ENCODE results near the gene ALDH3B2.

ALDH3B2 gene

GRCh38 chr11:67630228-67630942 lies 44.0 kb downstream of the ALDH3B2 start:
- H3K79me2 ChIP-seq (ENCODE audit: insufficient read depth, low read length), result peaks cover 20% of the 10 kb centered on the region; the same call in 1 of the 2 replicates
- H3K36me3 ChIP-seq (ENCODE audit: insufficient read depth, low read length), result no peaks in the 10 kb centered on the region
- no peaks in the 10 kb centered on the region for H3K27me3 ChIP-seq (ENCODE audit: insufficient read depth, low read length, poor library complexity, severe bottlenecking)
- no peaks in the 10 kb centered on the region for H3F3A ChIP-seq (ENCODE audit: low read depth)
- peak overlapping the region; percentile 76 for H2AFZ ChIP-seq (ENCODE audit: low read length)
- H4K20me1 ChIP-seq (ENCODE audit: insufficient read depth, low read length, poor library complexity, severe bottlenecking), result peaks cover 3% of the 10 kb centered on the region
- no peaks in the 10 kb centered on the region for H3K9me3 ChIP-seq (ENCODE audit: insufficient read depth, low read depth, low read length)
- TF ChIP-seq EZH2phosphoT487 (IDR thresholded peaks at IDR 0.05; ENCODE audit: borderline replicate concordance), result no peak
- TF ChIP-seq, protein P1, sequence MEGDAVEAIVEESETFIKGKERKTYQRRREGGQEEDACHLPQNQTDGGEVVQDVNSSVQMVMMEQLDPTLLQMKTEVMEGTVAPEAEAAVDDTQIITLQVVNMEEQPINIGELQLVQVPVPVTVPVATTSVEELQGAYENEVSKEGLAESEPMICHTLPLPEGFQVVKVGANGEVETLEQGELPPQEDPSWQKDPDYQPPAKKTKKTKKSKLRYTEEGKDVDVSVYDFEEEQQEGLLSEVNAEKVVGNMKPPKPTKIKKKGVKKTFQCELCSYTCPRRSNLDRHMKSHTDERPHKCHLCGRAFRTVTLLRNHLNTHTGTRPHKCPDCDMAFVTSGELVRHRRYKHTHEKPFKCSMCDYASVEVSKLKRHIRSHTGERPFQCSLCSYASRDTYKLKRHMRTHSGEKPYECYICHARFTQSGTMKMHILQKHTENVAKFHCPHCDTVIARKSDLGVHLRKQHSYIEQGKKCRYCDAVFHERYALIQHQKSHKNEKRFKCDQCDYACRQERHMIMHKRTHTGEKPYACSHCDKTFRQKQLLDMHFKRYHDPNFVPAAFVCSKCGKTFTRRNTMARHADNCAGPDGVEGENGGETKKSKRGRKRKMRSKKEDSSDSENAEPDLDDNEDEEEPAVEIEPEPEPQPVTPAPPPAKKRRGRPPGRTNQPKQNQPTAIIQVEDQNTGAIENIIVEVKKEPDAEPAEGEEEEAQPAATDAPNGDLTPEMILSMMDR (conservative IDR thresholded peaks at IDR 0.05; ENCODE audit: low read length), result peak; percentile 77
- peaks cover 29% of the 10 kb centered on the region for H3K4me1 ChIP-seq (ENCODE audit: insufficient read depth, low read length, poor library complexity, severe bottlenecking)
- no peaks in the 10 kb centered on the region for H3K9me2 ChIP-seq (replicated peaks; ENCODE audit: low read depth, low read length)
- peak overlapping the region; percentile 76 for H3K9ac ChIP-seq (ENCODE audit: low read depth, low read length, poor library complexity, severe bottlenecking)
- peak overlapping the region; percentile 86 for H3K4me2 ChIP-seq (ENCODE audit: low read depth, low read length, poor library complexity, severe bottlenecking)
- H3K4me3 ChIP-seq (ENCODE audit: low read length, poor library complexity, severe bottlenecking), result peak overlapping the region; percentile 78

GRCh38 chr11:67629386-67630227 lies 44.8 kb downstream of the ALDH3B2 start, which contains the start of gene NUDT8:
Gene NUDT8 (minus strand): TSS chr11:67629937. CDS start chr11:67629911, 26 bp downstream.
- H3K9me2 ChIP-seq (replicated peaks; ENCODE audit: low read depth, low read length), result no peaks in the 10 kb centered on the region
- peaks cover 33% of the 10 kb centered on the region for H3K4me1 ChIP-seq (ENCODE audit: insufficient read depth, low read length, poor library complexity, severe bottlenecking)
- TF ChIP-seq EZH2phosphoT487 (IDR thresholded peaks at IDR 0.05; ENCODE audit: borderline replicate concordance), result no peak
- TF ChIP-seq, protein P1 (conservative IDR thresholded peaks at IDR 0.05; ENCODE audit: low read length), result peak; percentile 83
- H3K36me3 ChIP-seq (ENCODE audit: insufficient read depth, low read length), result no peaks in the 10 kb centered on the region
- H3K9me3 ChIP-seq (ENCODE audit: insufficient read depth, low read depth, low read length), result no peaks in the 10 kb centered on the region
- peak within 1 kb of the TSS; percentile 86 for H3K4me2 ChIP-seq (ENCODE audit: low read depth, low read length, poor library complexity, severe bottlenecking)
- H3K9ac ChIP-seq (ENCODE audit: low read depth, low read length, poor library complexity, severe bottlenecking), result peak within 1 kb of the TSS; percentile 76
- peaks cover 3% of the 10 kb centered on the region for H4K20me1 ChIP-seq (ENCODE audit: insufficient read depth, low read length, poor library complexity, severe bottlenecking)
- peaks cover 24% of the 10 kb centered on the region; the same call in 1 of the 2 replicates for H3K79me2 ChIP-seq (ENCODE audit: insufficient read depth, low read length)
- peak within 1 kb of the TSS; percentile 78 for H3K4me3 ChIP-seq (ENCODE audit: low read length, poor library complexity, severe bottlenecking)
- H2AFZ ChIP-seq (ENCODE audit: low read length), result peak within 1 kb of the TSS; percentile 76
- H3F3A ChIP-seq (ENCODE audit: low read depth), result no peaks in the 10 kb centered on the region
- no peaks in the 10 kb centered on the region for H3K27me3 ChIP-seq (ENCODE audit: insufficient read depth, low read length, poor library complexity, severe bottlenecking)

DNA sequence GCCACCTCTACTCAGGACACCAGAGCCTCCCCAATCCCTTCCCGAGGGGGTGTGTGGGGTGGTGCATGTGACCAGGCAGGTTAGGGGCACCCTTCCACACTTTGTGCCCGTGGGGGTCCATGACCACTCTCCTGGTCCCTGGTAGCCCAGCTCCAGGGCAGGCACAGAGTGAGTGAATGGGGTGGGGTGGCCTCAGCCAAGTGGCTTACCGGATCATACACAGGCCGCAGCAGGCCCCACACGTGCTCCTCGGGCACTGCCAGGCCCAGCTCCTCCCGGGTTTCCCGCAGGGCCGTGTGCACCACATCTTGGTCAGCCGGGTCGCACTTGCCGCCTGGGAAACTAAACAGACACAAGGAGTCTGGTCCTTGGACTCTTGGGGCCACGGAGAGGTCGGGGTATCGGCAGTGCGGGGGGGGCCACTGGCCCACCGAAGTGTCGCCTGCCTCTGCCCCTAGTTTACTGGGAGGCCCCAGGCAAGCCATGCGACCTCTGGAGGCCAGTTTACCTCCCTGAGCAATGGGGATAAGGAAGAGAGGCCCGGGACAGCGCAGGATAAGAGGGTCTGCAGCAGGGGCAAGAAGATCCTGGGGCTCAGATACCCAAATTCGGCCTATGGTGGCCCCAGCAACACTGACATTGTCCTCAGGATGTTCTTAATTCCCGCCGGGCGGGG lies 45.6 kb downstream of the ALDH3B2 start:
- H3K9ac ChIP-seq (ENCODE audit: low read depth, low read length, poor library complexity, severe bottlenecking), result peak overlapping the region; percentile 76
- no peaks in the 10 kb centered on the region for H3K27me3 ChIP-seq (ENCODE audit: insufficient read depth, low read length, poor library complexity, severe bottlenecking)
- H3K36me3 ChIP-seq (ENCODE audit: insufficient read depth, low read length), result no peaks in the 10 kb centered on the region
- H3K79me2 ChIP-seq (ENCODE audit: insufficient read depth, low read length), result peaks cover 31% of the 10 kb centered on the region; the same call in 1 of the 2 replicates
- no peak overlapping the region for H2AFZ ChIP-seq (ENCODE audit: low read length)
- peaks cover 33% of the 10 kb centered on the region for H3K4me1 ChIP-seq (ENCODE audit: insufficient read depth, low read length, poor library complexity, severe bottlenecking)
- TF ChIP-seq EZH2phosphoT487 (IDR thresholded peaks at IDR 0.05; ENCODE audit: borderline replicate concordance), result no peak
- TF ChIP-seq, protein P1 (conservative IDR thresholded peaks at IDR 0.05; ENCODE audit: low read length), result no peak; the same call in 1 of the 2 replicates
- H3K4me2 ChIP-seq (ENCODE audit: low read depth, low read length, poor library complexity, severe bottlenecking), result peak overlapping the region; percentile 83
- no peaks in the 10 kb centered on the region for H3K9me3 ChIP-seq (ENCODE audit: insufficient read depth, low read depth, low read length)
- H3K4me3 ChIP-seq (ENCODE audit: low read length, poor library complexity, severe bottlenecking), result peak overlapping the region; percentile 78
- no peaks in the 10 kb centered on the region for H3K9me2 ChIP-seq (replicated peaks; ENCODE audit: low read depth, low read length)
- peaks cover 6% of the 10 kb centered on the region for H4K20me1 ChIP-seq (ENCODE audit: insufficient read depth, low read length, poor library complexity, severe bottlenecking)
- H3F3A ChIP-seq (ENCODE audit: low read depth), result no peaks in the 10 kb centered on the region
